Measurements from ENCODE around the gene GARIN5B. TPM values are rescaled to one million over a fixed set of nuclear protein-coding genes. Genes with fewer than 3 reads are reported as not detected.
A peak's percentile ranks its signal among the peaks of the same experiment; 100 is the strongest.

GARIN5B gene
- total RNA-seq, 2 donors from 2014 or later, result not detected

DNA sequence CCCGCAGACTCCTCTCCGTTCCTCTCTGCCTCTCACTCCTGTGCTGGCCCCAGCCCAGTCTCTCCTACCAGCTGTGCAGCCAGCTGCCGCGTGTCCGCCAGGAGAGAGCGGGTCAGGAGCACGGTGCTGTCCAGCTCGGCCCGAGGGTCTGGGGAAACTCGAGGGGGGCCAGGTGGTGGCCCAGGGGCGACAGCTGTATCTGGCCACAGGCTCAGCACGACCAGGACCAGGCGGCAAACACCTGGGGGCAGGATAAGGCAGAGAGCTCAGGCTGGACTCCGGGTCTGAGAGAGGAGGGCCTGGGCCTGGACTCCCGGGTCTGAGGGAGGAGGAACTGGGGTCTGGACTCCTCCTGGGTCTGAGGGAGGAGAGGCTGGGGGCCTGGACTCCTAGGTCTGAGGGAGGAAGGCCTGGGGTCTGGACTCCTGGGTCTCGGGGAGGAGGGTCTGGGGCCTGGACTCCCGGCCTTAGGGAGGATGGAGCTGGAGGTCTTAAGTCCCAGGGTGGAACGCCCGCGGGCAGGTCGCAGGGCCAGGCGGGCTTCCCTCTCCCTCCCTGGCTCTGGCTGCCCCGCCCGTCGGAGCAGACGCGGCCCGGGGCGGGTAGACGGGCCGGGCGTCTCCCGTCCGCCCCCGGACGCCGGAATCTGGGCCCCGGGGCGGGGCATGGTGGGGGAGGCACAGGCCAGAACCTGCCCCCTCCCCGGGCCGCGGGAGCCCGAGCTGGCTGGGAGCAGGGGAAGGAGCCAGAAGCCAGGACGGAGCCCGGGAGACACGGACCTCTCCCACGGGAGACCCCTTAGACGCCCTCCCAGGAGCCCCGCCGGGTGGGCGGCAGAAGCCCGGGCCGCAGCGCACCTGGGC lies 5.9 kb upstream of the GARIN5B start:
- Mint-ChIP-seq H3K4me3 (no peak overlapping the region), H3K27me3 (peaks cover 27% of the 10 kb centered on the region), H3K4me1 (peaks cover 7% of the 10 kb centered on the region), H3K9me3 (no peaks in the 10 kb centered on the region), H3K27ac (no peak overlapping the region), H3K36me3 (ENCODE audit: low read depth) (peaks cover 6% of the 10 kb centered on the region)
- peak; percentile 71 for ATAC-seq (replicated peaks)

- H3K4me3 Mint-ChIP-seq, result no peak overlapping the region
- peaks cover 7% of the 10 kb centered on the region for H3K4me1 Mint-ChIP-seq
- no peaks in the 10 kb centered on the region for H3K9me3 Mint-ChIP-seq
- H3K27ac Mint-ChIP-seq, result no peak overlapping the region
- peaks cover 22% of the 10 kb centered on the region for H3K27me3 Mint-ChIP-seq
- peaks cover 6% of the 10 kb centered on the region for H3K36me3 Mint-ChIP-seq (ENCODE audit: low read depth)
- ATAC-seq (replicated peaks), result no peak
Measured at GRCh38 chr19:55368106-55368505, 5.0 kb upstream of the GARIN5B start.

DNA sequence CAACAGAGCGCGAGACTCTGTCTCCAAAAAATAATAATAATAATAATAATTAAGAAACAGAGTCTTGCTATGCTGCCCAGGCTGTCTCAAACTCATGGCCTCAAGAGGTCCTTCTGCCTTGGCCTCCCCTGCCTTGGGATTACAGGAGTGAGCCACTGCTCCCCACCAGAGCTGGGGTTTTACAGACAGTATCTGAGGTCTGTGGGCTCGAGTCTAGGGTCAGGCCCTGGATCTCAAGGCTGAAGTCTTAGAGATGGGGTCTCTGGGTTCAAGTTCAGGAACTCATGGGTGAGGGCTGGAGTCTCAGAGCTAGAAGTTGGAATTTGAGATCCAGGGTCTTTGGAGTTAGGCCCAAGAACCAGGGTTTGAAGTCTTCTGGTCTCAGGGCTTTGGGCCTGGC lies 3.7 kb upstream of the GARIN5B start:
- H3K4me3 Mint-ChIP-seq, result no peak overlapping the region
- no peak overlapping the region for H3K27ac Mint-ChIP-seq
- peaks cover 17% of the 10 kb centered on the region for H3K27me3 Mint-ChIP-seq
- peaks cover 7% of the 10 kb centered on the region for H3K4me1 Mint-ChIP-seq
- H3K36me3 Mint-ChIP-seq (ENCODE audit: low read depth), result peaks cover 6% of the 10 kb centered on the region
- H3K9me3 Mint-ChIP-seq, result no peaks in the 10 kb centered on the region
- no peak for ATAC-seq (replicated peaks)

DNA sequence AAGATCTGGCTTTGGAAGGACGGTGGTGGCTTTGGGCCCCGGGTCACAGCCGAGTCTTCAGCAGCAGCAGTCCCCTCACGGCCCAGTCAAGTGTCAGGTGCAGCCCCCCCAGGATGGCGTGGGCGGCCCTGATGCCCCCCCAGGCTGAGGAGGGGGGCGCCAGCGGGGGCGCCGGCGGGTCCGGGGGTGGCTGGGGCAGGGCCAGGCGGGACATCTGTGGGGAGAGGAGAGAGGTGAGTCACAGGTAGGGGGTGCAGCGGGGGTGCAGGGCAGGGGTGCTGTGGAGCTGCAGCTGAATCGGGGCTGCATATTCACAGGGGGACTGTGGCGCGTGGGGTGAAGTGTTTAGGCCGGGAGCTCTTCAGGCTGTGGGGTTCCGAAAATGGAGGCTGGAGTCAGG lies 2.9 kb upstream of the GARIN5B start:
- Mint-ChIP-seq H3K36me3 (ENCODE audit: low read depth) (peaks cover 4% of the 10 kb centered on the region), H3K27me3 (peaks cover 14% of the 10 kb centered on the region), H3K4me3 (no peak overlapping the region), H3K27ac (no peak overlapping the region), H3K9me3 (no peaks in the 10 kb centered on the region), H3K4me1 (peaks cover 5% of the 10 kb centered on the region)
- no peak for ATAC-seq (replicated peaks)

DNA sequence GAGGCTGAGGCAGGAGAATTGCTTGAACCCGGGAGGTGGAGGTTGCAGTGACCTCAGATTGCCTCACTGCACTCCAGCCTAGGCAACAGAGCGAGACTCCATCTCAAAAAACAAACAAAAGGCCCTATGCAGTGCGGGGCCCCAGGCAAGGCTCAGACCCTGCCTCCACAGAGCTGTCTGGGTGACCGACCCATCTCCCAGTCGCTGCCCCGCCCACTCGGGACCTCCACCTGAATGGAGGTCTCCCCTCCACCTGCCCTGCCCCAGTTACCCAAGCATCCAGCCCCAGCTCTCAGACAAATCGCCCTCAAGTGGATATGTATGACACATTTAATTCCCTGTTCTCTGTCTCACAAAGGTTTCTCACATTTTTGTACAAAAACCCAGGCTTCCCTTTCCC lies 2.2 kb upstream of the GARIN5B start:
- Mint-ChIP-seq H3K4me1 (no peaks in the 10 kb centered on the region), H3K27me3 (peaks cover 7% of the 10 kb centered on the region), H3K27ac (no peak overlapping the region), H3K4me3 (no peak overlapping the region), H3K36me3 (ENCODE audit: low read depth) (no peaks in the 10 kb centered on the region), H3K9me3 (no peaks in the 10 kb centered on the region)
- no peak for ATAC-seq (replicated peaks)

GRCh38 chr19:55362174-55362989 lies 678 bp downstream of the GARIN5B start:
- H3K27me3 Mint-ChIP-seq, result peaks cover 4% of the 10 kb centered on the region
- no peaks in the 10 kb centered on the region for H3K36me3 Mint-ChIP-seq (ENCODE audit: low read depth)
- no peak overlapping the region for H3K4me3 Mint-ChIP-seq
- H3K9me3 Mint-ChIP-seq, result no peaks in the 10 kb centered on the region
- no peaks in the 10 kb centered on the region for H3K4me1 Mint-ChIP-seq
- no peak for ATAC-seq (replicated peaks)
- H3K27ac Mint-ChIP-seq, result no peak overlapping the region

DNA sequence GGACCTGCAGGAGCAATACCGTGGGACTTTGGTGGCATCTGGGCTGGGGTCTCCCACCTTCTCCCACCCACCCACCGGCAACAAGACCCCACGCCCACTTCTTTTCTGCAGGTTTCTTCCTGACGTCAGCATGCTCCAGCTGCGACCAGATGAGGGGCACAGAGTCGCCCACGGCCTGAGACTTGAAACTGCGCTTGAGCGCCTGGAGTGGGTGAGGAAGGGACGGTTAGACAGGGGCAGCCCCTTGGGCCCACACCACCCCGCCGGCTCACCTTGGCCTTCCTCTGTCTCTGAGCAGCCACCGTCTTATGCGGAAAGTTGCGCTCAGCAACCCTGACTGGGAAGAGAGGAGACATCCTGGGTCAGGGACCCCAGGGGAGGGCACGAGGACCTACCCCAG lies 2.2 kb downstream of the GARIN5B start:
- no peaks in the 10 kb centered on the region for H3K4me1 Mint-ChIP-seq
- H3K4me3 Mint-ChIP-seq, result no peak overlapping the region
- no peaks in the 10 kb centered on the region for H3K9me3 Mint-ChIP-seq
- H3K27ac Mint-ChIP-seq, result no peak overlapping the region
- H3K27me3 Mint-ChIP-seq, result peaks cover 6% of the 10 kb centered on the region
- H3K36me3 Mint-ChIP-seq (ENCODE audit: low read depth), result no peaks in the 10 kb centered on the region
- ATAC-seq (replicated peaks), result no peak

DNA sequence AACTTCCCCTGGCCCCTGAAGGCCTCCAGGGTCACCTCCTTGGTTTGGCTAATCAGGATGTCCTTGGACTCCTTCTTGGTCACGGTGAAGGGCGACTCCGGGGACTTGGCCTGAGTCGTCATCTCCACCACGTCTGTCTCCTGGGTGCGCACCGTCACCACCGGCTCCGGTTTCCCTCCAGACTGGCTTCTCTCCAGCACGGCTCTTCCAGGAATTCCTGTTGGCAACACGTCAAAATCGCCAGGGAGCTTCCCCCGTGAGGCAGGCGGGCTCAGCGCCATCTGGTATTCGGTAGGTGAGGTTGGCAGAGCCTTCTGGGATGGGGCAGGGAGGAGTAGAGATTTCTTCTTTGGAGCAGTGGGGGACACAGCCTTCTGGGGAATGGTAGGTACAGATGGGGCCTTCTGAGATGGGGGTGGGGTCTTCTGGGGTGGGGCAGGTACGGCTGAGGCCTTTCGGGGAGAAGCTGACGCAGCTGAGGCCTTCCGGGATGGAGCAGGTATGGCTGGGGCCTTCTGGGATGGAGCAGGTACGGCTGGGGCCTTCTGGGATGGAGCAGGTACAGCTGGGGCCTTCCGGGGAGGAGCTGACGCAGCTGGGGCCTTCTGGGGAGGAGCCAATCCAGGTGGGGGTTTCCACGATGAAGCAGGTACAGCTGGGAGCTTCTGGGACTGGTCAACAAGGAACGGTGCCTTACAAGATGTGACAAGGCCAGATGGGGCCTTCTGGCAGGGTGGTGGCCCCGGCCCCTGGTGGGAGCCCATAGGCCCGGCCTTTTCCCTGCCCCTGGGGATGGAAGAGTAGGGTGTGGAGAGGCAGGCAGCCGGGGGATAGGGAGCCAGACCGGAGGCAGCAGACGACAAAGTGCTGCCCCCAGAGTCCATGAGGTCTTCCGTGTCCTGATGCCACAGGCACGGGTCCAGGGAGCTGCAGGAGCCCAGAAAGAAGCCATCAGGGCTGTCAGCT lies 3.8 kb downstream of the GARIN5B start:
- H3K4me1 Mint-ChIP-seq, result no peaks in the 10 kb centered on the region
- H3K36me3 Mint-ChIP-seq (ENCODE audit: low read depth), result no peaks in the 10 kb centered on the region
- H3K4me3 Mint-ChIP-seq, result no peak overlapping the region
- no peak for ATAC-seq (replicated peaks)
- peaks cover 12% of the 10 kb centered on the region for H3K27me3 Mint-ChIP-seq
- no peaks in the 10 kb centered on the region for H3K9me3 Mint-ChIP-seq
- no peak overlapping the region for H3K27ac Mint-ChIP-seq

DNA sequence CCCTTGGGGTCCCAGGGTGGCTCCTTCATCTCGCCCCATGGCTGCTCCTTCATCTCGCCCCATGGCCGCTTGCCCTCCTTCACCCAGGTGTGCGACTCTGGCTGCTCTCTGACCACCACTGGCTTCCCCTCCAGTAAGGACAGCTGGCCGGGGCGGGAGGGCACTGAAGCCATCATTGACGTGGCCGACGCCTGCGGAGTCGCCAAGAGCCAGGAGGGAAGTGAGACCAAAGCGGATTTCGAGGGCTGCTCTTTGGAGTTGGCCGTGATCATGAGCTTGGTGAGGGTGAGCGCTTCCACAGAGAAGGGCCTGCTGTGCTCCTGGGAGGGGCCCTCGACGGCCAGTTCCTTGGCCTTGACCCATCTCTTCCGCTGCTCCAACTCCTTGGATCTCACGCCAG lies 4.6 kb downstream of the GARIN5B start:
- H3K27me3 Mint-ChIP-seq, result peaks cover 12% of the 10 kb centered on the region
- no peak overlapping the region for H3K4me3 Mint-ChIP-seq
- no peaks in the 10 kb centered on the region for H3K4me1 Mint-ChIP-seq
- peaks cover under 1% of the 10 kb centered on the region for H3K36me3 Mint-ChIP-seq (ENCODE audit: low read depth)
- H3K27ac Mint-ChIP-seq, result no peak overlapping the region
- ATAC-seq (replicated peaks), result no peak
- no peaks in the 10 kb centered on the region for H3K9me3 Mint-ChIP-seq

- Mint-ChIP-seq H3K27ac (no peak overlapping the region), H3K4me1 (peaks cover 17% of the 10 kb centered on the region), H3K27me3 (peaks cover 36% of the 10 kb centered on the region), H3K4me3 (no peak overlapping the region), H3K9me3 (no peaks in the 10 kb centered on the region), H3K36me3 (ENCODE audit: low read depth) (peaks cover 11% of the 10 kb centered on the region)
- no peak for ATAC-seq (replicated peaks)
Measured at GRCh38 chr19:55355213-55355821, 7.7 kb downstream of the GARIN5B start.

- Mint-ChIP-seq H3K4me1 (peaks cover 17% of the 10 kb centered on the region), H3K27ac (no peak within 1 kb of the TSS), H3K9me3 (no peaks in the 10 kb centered on the region), H3K36me3 (ENCODE audit: low read depth) (peaks cover 11% of the 10 kb centered on the region), H3K27me3 (peaks cover 36% of the 10 kb centered on the region), H3K4me3 (peak within 1 kb of the TSS; percentile 68)
- ATAC-seq (replicated peaks), result no peak
Measured at GRCh38 chr19:55354698-55355212, 8.3 kb downstream of the GARIN5B start, which contains the start of gene COX6B2. Gene COX6B2, minus strand, starts transcription at chr19:55354719. Its CDS starts 198 bp downstream, at chr19:55354521.

- Mint-ChIP-seq H3K27me3 (peaks cover 36% of the 10 kb centered on the region), H3K27ac (no peak overlapping the region), H3K9me3 (no peaks in the 10 kb centered on the region), H3K4me1 (peaks cover 17% of the 10 kb centered on the region), H3K36me3 (ENCODE audit: low read depth) (peaks cover 11% of the 10 kb centered on the region), H3K4me3 (peak overlapping the region; percentile 68)
- ATAC-seq (replicated peaks), result peak; percentile 84
Measured at GRCh38 chr19:55353803-55354697, 9.0 kb downstream of the GARIN5B start.

GRCh38 chr19:55353356-55353802 lies 9.7 kb downstream of the GARIN5B start:
- peaks cover 36% of the 10 kb centered on the region for H3K27me3 Mint-ChIP-seq
- peaks cover 17% of the 10 kb centered on the region for H3K4me1 Mint-ChIP-seq
- peaks cover 11% of the 10 kb centered on the region for H3K36me3 Mint-ChIP-seq (ENCODE audit: low read depth)
- no peak for ATAC-seq (replicated peaks)
- peak overlapping the region; percentile 68 for H3K4me3 Mint-ChIP-seq
- H3K27ac Mint-ChIP-seq, result no peak overlapping the region
- no peaks in the 10 kb centered on the region for H3K9me3 Mint-ChIP-seq
